ENCODE measurements around the gene HMGXB3. TPM values are rescaled to one million over a fixed set of nuclear protein-coding genes. Genes with fewer than 3 reads are reported as not detected.

The HMGXB3 gene
- total RNA-seq, 1 experiment from 2014 or later, result 26.9 TPM

DNA sequence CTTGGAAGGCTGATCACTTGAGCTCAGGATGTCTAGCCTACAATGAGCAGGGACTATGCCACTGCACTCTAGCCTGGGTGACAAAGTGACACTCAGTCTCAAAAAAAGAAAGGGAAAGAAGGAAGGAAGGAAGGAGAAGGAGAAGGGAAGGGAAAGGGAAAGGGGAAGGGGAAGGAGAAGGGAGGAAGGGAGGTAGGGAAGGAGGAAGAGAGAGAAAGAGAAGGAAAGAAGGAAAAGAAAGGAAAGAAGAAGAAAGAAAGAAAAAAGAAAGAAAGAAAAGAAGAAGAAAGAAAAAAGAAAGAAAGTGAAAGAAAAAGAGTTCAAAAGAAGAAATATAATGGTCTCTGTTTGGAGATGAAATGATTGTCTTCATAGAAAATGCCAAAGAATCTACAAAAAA lies 96.6 kb downstream of the HMGXB3 start:
- Mint-ChIP-seq H3K4me3 (no peak overlapping the region), H3K36me3 (ENCODE audit: insufficient read depth in 1 of 3, low read depth in 3 of 3) (no peaks in the 10 kb centered on the region), H3K4me1 (no peaks in the 10 kb centered on the region), H3K9me3 (no peaks in the 10 kb centered on the region; a peak in 1 of 5 replicates), H3K27ac (no peak overlapping the region), H3K27me3 (ENCODE audit: low read depth) (peaks cover 26% of the 10 kb centered on the region)
- Histone ChIP-seq H3T11ph (ENCODE audit: low read length) (no peak overlapping the region), H4K20me1 (ENCODE audit: control insufficient read depth, insufficient read depth, insufficient read length) (no peaks in the 10 kb centered on the region), H2BK12ac (ENCODE audit: insufficient read length, low read depth, low read length) (no peak overlapping the region), H3K79me2 (ENCODE audit: insufficient read depth, low read length) (no peaks in the 10 kb centered on the region), H3K23me2 (ENCODE audit: insufficient read length, low read depth, low read length, poor library complexity, severe bottlenecking) (no peaks in the 10 kb centered on the region), H3K9me3 (ENCODE audit: control insufficient read depth, low read depth, low read length) (no peaks in the 10 kb centered on the region), H4K5ac (ENCODE audit: insufficient read length, low read depth, low read length) (no peak overlapping the region), H2BK15ac (ENCODE audit: low read depth, low read length) (no peak overlapping the region), H3K4ac (ENCODE audit: low read depth, low read length) (no peak overlapping the region), H3K4me1 (ENCODE audit: insufficient read depth, low read length) (no peaks in the 10 kb centered on the region), H2AFZ (ENCODE audit: low read length) (no peak overlapping the region), H3K23ac (ENCODE audit: insufficient read length, low read depth, low read length) (no peak overlapping the region), H3K4me2 (ENCODE audit: insufficient read depth, insufficient read length, low read length) (no peak overlapping the region), H2BK5ac (ENCODE audit: insufficient read length, low read length) (no peak overlapping the region), H2BK120ac (ENCODE audit: low read depth, low read length, poor library complexity, severe bottlenecking) (no peak overlapping the region), H2AK5ac (ENCODE audit: insufficient read length, low read length) (no peak overlapping the region), H3K79me1 (ENCODE audit: insufficient read depth, low read depth, low read length, poor library complexity, severe bottlenecking) (no peaks in the 10 kb centered on the region), H4K8ac (replicated peaks; ENCODE audit: insufficient read length, low read depth, low read length) (no peak overlapping the region), H3K27ac (ENCODE audit: insufficient read length, low read depth, low read length) (no peak overlapping the region), H3K18ac (ENCODE audit: insufficient read length, low read depth, low read length) (no peak overlapping the region), H3K27me3 (ENCODE audit: insufficient read depth, low read length) (no peaks in the 10 kb centered on the region), H4K91ac (ENCODE audit: insufficient read length, low read depth, low read length) (no peak overlapping the region), H3K14ac (ENCODE audit: insufficient read depth, low read length) (no peak overlapping the region), H2BK20ac (ENCODE audit: low read depth, low read length, poor library complexity, severe bottlenecking) (no peak overlapping the region), H3K56ac (ENCODE audit: insufficient read length, low read depth, low read length) (no peak overlapping the region), H3K9ac (ENCODE audit: extremely low read depth, insufficient read length, low read length) (no peak overlapping the region)
- DNase-seq, result no peak
- TF ChIP-seq CTCF (conservative IDR thresholded peaks at IDR 0.05), result no peak

All from H9 (cell line).